ACHN (cell line): Measurements from ENCODE around the gene CLPSL1.
"Not testable (repeated sequence)": the region's sequence is repeated elsewhere in the genome, so short reads cannot be mapped to it uniquely, and the experiment has no call there.

ENCODE experiments used
- DNase-seq: peaks from one replicate; pipeline ENCODE4 v3.0.0-alpha.2; 2015
- in situ Hi-C: cut with HindIII; loops from 2 replicates; pipeline ENCODE4 v1.10.0; 2017; ENCODE audit warnings: low sequenced_read_pairs, low pct_ligation_motif_present, low pct_unique_long_range_greater_than_20kb

The CLPSL1 gene, protein sequence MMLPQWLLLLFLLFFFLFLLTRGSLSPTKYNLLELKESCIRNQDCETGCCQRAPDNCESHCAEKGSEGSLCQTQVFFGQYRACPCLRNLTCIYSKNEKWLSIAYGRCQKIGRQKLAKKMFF

DNA sequence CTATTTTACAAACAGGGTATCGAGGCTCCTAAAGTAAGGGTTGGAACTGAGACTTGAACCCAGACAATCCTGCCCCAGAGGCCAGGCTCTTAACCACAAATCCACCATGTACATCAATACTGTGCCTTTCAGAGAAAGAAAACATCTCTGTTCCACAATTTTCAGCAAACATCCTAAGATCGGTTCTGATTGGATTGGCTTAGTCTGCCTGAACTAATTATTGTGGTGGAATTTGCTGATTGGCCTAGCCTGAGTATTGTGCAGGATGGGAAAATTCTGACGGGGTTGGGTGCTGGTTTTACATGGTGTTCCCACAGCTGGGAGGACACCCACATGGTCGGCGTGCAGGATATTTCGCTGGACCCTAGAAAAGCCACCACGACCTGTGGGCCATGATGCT lies at the start of gene CLPSL1:
Gene CLPSL1, plus strand, starts transcription at position 301 of the 400 bp plus-strand sequence. Its CDS starts 92 bp downstream, at position 393.
- DNase-seq, result no peak
- in situ Hi-C loops, result no loop called here

DNA sequence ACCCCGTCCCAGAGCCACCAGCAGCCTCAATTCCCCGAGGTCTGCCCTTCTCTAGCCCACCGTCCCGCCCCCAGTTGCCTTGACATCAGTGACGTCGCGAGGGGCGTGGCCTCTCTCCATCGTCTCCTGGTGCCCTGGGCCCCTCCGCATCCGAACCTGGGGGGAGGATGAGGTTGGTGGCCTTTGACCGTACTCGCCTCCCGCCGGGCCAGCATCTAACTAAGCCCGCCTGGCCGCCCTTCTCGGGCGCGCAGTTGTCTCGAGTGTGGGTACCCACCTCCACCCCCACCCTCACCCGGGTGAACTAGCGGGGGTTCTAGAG lies 49.4 kb upstream of the CLPSL1 start:
- peak; percentile 84 for DNase-seq
- in situ Hi-C loops, result loop anchor here (25.0 kb wide), 1 partner anchor 169 kb away; no protein-coding TSS in a partner anchor

DNA sequence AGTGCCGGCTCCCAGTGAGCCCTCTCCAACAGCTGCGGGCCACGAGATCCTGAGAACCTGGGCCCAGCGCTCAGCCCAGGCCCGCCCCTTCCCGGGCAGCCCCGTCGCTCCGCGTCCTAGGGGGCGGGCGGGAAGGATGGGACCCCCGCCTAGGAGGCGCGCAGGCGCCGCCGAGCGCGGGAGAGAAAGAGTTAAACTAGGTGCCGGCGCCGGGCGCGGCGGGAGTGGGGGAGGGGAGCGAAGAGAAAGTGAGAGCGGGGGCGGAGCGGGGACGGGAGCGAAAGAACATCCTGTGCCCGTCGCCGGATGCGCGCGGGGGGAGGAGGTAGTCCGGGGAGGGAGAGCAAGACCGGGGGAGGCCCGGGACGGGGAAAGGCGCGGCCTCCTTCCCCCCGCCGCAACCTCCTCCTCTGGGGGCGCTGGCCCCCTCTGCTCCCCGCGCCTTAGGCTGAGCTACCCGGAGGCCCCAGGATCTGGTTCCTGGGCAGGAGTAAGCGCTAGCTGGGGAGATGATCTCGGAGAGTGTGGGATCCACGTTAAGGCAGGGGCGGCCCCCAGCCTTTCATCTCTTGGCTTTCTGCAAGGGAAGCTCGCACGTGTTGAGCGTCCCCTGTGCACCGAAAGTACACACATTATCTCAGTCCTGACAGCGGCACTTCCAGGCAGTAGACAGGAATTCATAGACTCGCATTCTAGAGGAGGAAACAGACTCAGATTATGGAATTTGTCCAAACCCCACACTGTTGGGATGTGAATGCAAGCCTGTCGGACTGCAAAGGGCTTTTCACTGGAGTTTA lies 48.9 kb upstream of the CLPSL1 start:
- peak; percentile 82 for DNase-seq
- in situ Hi-C loops, result loop anchor here (25.0 kb wide), 1 partner anchor 170 kb away; no protein-coding TSS in a partner anchor

DNA sequence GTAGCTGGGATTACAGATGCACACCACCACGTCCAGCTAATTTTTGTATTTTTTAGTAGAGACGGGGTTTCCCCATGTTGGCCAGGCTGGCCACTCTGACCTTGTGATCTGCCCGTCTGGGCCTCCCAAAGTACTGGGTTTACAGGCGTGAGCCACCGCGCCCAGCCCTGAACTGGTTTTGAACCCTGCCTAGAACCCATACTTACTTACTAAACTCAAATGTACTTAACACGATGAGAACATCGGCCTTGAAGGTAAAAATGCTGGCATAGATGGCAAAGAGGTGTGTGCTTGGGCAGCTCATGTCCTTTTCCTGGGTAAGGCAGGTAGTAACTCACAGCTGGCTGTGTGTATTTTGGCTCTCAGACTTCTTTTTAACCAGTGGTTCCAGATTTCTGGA lies 47.2 kb upstream of the CLPSL1 start:
- in situ Hi-C loops, result loop anchor here (25.0 kb wide), 1 partner anchor 171 kb away; no protein-coding TSS in a partner anchor
- DNase-seq, result no peak

DNA sequence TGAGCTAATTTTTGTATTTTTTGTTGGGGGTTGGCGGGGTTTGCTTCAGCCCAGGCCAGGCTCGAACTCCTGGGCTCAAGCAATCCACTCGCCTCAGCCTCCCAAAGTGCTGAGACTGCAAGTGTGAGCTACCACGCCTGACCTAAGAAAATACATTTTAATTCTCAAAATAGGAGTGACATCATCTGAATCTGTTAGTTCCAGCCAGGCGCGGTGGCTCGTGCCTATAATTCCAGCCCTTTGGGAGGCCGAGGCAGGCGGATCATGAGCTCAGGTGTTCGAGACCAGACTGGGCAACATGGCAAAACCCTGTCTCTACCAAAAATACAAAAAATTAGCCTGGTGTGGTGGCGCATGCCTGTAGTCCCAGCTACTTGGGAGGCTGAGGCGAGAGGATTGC lies 46.5 kb upstream of the CLPSL1 start:
- in situ Hi-C loops, result loop anchor here (25.0 kb wide), 1 partner anchor 172 kb away; no protein-coding TSS in a partner anchor
- DNase-seq, result not testable (repeated sequence)

DNA sequence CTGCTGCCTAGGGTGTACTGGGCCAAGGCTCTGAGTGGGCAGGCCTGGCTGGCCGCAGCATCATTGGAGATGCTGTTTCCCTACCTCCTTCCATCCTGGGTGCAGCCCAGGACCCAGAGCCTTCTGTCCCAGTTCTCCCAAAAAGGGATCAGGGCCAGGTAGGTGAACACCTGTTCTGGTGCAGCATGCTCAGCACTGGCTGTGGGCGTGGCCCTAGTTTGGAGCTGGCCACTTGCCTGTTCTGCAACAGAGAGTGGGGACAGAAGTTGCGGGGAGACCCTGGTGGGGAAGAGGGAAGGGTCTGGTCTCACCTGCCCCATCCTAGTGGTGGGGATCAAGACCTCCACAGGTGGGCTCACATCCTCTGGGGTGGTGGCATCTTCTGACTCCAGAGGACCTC lies 45.4 kb upstream of the CLPSL1 start:
- in situ Hi-C loops, result loop anchor here (25.0 kb wide), 1 partner anchor 173 kb away; no protein-coding TSS in a partner anchor
- DNase-seq, result no peak

DNA sequence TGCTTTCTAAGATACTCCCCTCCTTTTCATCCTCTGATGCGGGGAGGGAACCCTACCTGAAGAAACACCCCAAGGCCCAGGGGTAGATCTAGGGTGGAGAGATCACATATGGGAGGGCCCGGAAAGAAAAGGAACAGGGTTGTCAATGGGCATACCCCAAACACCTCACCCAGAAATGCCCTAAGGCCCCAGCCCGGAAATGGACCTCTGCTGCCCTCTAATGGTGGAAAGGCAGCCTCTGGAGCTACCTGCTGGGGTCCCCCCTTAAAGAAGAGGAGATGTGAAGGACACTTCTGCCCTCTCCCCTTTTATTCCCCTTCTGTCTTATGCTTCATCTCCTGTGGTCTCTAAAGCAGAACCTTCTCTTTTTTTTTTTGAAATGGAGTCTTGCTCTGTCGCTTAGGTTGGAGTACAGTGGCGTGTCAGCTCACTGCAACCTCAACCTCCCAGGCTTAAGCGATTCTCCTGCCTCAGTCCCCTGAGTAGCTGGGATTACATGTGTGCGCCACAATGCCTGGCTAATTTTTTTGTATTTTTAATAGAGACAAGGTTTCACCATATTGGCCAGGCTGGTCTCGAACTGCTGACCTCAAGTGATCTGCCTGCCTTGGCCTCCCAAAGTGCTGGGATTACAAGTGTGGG lies 44.4 kb upstream of the CLPSL1 start:
- in situ Hi-C loops, result loop anchor here (25.0 kb wide), 1 partner anchor 174 kb away; no protein-coding TSS in a partner anchor
- peak; percentile 59 for DNase-seq

DNA sequence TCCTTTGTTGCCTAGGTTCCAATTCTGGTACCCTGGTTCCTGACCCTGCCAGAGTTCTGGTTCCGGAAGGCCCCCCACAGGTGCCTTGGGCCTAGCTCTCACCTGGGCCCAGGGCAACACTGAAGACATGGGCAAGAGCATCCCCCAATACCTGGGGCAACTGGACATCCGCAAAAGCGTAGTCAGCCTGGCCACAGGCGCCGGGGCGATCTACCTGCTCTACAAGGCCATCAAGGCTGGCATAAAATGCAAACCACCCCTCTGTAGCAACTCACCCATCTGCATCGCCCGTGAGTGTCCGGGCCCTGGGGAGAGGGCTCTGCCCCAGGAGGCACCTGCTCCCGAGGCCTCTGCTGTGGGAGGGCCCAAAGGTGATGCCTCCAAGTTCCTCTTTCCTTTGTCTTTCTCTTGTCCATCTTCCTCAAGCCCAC lies 43.8 kb upstream of the CLPSL1 start, which contains the start of gene ARMC12:
Gene ARMC12, plus strand, starts transcription at position 51 of the 431 bp plus-strand sequence. Its CDS starts 77 bp downstream, at position 128.
- in situ Hi-C loops, result loop anchor here (25.0 kb wide), 1 partner anchor 175 kb away; no protein-coding TSS in a partner anchor

DNA sequence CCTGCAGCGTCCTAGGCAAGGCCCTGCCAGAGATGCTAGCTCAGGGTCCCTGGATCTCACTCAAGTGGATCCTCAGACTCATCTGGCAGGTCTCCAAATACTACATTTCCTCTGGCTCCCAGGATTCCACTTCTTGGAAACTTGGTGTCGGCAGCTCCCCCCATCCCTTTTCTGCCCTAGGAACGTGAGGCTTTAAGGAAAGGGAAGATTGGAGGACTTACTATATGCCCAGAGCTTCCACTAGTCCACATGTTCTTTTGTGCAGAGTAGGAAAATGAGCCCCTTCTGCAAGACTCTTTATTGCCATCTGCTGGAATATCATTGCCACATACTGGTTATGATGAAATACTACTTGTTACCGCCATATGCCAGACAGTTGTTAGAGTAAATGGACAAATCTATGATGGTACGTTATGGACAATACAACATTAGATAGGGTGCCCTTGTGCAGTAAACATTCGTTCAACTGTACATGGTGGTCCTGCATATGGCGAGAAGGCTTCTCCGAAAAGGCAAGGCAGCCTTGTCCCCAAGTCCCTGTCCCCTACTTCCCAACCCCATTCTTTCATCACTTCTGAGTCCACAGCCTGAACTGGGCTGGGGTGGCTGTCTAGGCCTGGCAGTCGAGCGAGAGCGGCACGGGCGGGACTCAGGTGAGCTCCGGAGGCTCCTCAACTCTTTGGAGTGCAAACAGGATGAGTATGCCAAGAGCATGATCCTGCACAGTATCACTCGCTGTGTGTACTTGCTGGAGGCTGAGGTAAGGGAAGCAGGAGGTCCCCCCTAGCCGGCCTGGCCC lies 43.2 kb upstream of the CLPSL1 start:
- in situ Hi-C loops, result loop anchor here (25.0 kb wide), 1 partner anchor 175 kb away; no protein-coding TSS in a partner anchor
- peak; percentile 76 for DNase-seq

More for the DNA sequence above, 43.8 kb upstream of the CLPSL1 start, which contains the start of gene ARMC12:
- no peak for DNase-seq

DNA sequence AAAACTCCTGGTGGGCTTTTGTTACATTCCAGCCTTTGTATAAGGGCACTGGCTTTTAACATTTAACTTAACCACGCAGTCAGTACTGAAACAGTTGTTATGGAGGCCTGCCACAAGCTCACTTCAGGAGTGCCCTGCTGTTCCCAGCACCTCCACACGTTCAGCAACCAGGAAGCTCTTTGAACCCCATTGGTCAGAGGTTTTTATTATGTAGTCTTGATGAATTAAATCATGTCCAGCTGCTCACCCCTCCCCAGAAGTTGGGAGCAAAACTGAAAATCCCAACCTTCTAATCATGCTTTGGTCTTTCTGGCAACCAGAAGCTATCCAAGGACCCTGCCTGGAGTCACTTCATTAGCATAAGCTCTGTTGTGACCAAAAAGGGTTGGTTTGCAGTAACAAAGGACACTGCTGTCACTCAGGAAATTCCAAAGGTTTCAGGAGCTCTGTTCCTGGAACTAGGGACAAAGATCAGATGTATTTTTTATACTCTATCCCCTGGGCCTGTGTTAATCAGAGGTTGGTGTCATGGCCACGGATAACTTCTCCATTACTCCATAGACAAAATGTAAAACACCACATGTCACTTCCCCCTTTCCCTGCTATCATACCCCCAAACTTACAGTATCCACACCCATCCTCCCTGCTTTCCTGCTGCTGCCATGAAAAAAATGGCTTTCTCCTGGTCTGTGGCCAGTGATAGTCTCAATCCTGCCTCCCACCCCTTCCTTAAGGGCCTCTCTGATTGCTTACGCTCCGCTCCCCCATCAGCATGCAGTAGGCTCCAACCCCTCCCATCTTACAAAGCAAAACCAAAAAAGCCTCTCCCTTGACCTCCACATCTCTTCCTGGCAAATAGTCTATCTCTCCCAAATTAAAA lies 40.9 kb upstream of the CLPSL1 start:
- no peak for DNase-seq
- in situ Hi-C loops, result loop anchor here (25.0 kb wide), 1 partner anchor 178 kb away; no protein-coding TSS in a partner anchor

DNA sequence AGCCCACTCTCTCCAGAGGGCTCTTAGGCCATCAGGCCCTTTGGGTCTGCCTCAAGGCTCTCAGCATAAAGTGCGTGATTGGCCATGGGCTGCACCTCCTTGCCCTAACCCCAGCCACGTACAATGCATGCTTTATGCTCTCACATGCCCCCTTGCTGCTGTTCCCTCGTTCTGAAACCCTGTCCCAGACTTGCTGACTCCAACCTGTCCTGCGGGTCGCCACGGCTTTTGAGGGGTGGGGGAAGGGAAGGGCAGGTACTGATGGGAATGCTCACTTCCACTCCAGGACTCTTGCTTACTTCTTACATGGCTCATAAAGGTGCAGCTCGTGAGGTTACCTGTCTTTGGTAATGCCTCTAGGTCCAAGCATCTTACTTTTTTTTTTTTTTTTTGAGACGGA lies 38.0 kb upstream of the CLPSL1 start:
- no peak for DNase-seq
- in situ Hi-C loops, result loop anchor here (25.0 kb wide), 1 partner anchor 181 kb away; no protein-coding TSS in a partner anchor

DNA sequence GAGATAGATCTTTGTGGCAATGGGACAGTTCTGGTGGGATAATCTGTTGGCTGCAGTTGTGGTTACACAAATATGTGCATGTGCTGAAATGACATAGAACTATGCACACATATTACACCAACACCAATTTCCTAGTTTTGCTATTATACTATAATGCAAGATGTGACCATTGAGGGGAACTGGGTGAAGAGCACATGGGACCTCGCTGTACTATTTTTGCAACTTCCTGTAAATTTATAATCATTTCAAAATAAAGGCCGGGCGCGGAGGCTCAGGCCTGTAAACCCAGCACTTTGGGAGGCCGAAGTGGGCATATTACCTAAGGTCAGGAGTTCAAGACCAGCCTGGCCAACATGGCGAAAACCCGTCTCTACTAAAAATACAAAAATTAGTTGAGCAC lies 35.3 kb upstream of the CLPSL1 start:
- no peak for DNase-seq
- in situ Hi-C loops, result loop anchor here (25.0 kb wide), 1 partner anchor 183 kb away; no protein-coding TSS in a partner anchor

DNA sequence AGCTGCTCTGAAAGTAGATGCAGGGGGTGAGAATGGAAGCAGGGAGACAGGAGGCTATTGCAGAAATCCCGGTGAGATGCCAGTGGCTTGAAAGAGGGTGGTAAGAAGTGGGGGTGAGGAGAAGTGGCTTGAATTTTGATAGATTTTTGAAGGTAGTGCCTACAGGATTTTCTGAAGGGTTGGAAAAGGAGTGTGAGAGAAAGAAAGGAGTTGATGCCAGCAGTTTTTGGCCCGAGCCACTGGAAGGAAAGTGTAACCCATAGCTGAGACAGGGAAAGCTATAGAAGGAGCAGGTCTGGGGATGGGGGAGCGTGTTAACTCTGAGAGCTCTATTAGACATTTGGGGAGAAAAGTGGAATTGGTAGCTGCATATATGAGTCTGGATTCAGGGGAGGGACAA lies 34.3 kb upstream of the CLPSL1 start:
- DNase-seq, result no peak
- in situ Hi-C loops, result loop anchor here (25.0 kb wide), 1 partner anchor 184 kb away; no protein-coding TSS in a partner anchor

DNA sequence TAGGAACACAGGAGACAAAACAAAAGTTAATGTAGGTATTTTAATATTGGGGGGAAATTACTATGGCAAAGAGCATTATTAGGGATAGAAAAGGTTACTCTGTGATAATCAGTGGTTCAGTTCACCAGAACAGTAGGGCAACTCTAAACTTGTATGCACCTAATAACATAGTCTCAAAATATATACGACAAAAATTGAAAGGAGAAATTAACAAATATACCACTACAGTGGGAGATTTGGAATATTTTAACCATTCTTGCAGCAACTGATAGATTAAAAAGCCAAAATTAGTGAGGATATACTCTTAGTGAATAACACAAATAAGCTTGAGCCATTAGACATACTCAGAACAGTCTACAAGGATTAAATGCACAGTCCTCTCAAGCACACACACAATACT lies 32.9 kb upstream of the CLPSL1 start:
- DNase-seq, result no peak
- in situ Hi-C loops, result loop anchor here (25.0 kb wide), 1 partner anchor 186 kb away; no protein-coding TSS in a partner anchor

DNA sequence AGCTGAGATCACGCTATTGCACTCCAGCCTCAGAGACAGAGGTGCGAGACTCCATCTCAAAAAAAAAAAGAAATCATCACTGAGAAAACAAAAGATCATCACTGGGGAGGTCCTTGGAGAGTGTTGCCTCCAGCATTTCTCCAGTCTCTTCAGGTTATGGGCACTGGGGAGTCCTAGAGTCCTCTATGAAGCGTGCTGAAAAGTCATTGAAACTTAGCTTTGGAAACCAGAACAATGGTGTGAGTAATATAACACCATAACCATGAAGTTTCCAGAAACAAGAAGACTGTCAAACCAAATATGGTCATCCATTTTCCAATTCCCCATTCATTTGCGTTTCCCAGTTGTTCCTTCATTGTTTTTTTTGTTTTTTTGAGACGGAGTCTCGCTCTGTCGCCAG lies 30.3 kb upstream of the CLPSL1 start:
- in situ Hi-C loops, result no loop called here
- DNase-seq, result no peak

DNA sequence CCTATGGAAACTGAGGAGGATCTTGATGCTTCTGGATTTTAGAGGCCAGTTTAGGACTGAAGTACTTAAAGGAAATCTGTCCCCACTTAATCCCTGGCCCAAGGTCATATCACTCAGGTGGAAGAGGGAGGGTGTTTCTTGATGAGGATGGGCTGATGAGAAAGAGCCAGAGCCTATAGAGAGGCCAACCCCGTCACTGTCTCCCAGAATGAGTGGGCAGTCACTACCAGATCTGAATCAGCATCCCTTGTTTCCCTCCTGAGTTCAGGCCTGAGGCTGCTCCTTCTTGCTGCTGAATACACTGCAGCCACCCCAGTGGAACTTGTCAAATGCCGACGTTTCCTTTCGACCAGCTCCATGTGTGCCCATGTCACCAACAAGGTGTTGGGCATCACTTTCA lies 29.2 kb upstream of the CLPSL1 start:
- in situ Hi-C loops, result no loop called here
- no peak for DNase-seq

DNA sequence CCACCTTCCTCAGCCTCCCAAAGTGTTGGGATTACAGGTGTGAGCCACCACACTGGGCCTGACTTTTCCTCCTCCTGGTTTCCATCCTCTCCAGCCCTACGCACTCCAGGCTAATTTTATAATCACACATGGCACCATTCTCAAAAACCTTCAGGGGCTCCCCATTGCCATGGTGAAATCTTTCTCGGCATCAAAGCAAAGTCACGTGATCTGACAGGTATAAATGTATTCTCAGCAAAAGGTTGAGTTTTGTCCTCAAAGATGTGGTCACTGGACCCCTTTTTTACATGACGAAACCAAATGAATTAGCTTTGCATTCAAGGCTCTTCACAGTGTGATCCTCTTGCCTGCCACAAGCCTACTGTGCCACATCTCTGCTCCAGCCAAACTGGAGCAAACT lies 28.5 kb upstream of the CLPSL1 start:
- DNase-seq, result no peak

More for the DNA sequence above, 28.5 kb upstream of the CLPSL1 start:
- in situ Hi-C loops, result no loop called here
